SIG-M5 treated with dmso at 0.1 percent for 504 hours (cell line): Measurements from ENCODE around the gene CAMK2A.
A peak's percentile ranks its signal among the peaks of the same experiment; 100 is the strongest.

Experiments used
- DNase-seq: peaks from one replicate; lab custom pipeline; 2025; ENCODE audit not compliant: unreplicated experiment; lab: John Stamatoyannopoulos, UW

The CAMK2A gene

DNA sequence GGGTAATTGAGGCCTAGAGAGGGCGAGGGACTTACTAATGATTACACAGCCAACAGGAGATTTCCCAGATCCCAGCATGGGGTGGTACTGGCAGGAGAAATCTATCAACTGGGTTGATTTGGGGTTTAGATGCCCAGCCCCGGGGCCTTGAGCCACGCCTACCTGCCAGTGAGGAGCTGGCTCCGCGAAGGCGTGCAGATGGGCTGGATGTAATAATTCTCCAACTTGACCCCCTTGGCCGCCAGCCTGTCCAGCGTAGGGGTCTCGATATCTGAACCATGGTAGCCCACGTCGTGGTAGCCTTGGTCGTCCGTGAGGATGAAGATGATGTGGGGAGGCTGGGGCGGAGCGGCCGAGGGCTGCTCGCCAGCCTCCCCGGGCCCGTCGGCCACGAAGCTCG, 12.3 kb upstream of the CAMK2A start:
- no peak for DNase-seq

DNA sequence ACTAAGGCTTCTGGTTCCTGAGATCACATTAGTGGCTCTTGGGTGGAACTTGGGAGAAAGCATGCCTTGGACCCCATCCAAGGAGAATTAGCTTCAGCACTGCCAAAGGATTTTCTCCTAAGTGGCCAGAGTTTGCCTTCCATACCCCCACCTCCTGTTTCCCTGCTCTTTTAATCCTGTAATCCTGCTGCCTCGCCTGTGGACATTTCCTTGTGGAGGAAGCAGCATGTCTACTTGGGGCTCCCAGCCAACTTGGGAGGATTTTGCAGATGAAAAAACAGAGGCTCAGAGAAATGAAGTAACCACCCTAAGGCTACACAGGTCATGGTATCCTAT, 11.6 kb upstream of the CAMK2A start:
- no peak for DNase-seq

- DNase-seq, result no peak
Measured at GRCh38 chr5:150300496-150301169, 11.1 kb upstream of the CAMK2A start.

GRCh38 chr5:150299571-150300327, 10.2 kb upstream of the CAMK2A start:
- DNase-seq, result no peak

DNA sequence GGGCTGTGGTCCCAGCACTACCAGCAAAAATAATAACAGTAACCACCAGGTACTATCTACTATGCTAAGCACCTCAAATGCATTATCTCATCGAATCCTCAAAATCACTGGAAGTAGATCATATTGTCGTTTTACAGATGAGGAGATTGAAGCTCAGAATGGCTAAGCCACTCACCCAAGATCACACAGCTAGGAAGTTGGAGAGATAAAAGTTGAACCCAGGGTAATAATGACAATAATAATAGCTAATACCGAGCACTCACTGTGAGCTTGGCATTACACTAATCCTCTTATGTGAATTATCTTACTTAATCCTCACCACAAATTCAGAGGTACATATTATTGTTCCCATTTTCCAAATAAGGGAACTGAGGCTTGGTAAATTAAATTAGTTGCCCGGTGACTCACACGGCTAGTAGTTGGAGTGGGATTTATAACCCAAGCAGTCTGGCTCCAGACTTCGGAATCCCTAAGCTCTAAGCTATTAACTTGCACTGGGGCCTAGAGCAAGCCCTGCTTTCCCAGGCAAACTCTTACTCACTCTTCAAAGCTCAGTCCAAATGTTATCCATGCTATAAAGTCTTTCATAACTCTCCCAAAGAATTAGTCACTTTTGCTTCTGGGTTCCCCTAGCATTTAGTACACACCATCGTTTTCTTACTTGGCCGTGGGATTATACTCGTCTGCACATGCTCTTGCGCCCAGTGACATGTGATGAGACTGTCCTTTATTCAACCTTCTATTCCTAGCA, 9.3 kb upstream of the CAMK2A start:
- no peak for DNase-seq

DNA sequence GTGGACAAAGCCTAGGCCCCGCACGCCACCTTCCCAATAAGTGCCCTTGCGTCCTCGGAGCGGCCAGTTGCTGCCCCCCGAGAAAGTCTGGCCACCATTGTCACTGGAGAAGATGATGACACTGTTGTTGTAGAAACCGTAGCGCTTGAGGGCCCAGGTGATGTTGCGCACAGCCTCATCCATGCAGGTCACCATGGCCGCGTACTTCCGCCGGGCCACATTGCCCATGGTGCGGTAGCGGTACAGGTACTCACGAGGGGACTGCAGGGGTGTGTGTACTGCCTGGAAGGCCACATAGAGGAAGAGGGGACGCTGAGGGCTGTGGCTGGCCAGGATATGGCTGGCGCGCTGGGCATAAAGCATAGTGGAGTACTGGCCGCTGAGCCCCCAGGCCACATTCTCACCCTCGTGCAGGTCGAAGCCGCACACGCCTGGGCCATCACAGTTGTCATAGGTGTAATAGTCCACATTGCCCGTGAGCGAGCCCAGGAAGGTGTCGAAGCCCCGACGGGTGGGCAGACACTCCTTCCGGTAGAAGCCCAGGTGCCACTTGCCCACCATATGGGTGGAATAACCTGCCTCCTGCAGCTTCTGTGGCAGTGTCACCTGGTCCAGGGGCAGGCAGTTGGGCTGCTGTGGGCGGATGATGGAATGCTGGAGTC, 8.5 kb upstream of the CAMK2A start:
- no peak for DNase-seq

DNA sequence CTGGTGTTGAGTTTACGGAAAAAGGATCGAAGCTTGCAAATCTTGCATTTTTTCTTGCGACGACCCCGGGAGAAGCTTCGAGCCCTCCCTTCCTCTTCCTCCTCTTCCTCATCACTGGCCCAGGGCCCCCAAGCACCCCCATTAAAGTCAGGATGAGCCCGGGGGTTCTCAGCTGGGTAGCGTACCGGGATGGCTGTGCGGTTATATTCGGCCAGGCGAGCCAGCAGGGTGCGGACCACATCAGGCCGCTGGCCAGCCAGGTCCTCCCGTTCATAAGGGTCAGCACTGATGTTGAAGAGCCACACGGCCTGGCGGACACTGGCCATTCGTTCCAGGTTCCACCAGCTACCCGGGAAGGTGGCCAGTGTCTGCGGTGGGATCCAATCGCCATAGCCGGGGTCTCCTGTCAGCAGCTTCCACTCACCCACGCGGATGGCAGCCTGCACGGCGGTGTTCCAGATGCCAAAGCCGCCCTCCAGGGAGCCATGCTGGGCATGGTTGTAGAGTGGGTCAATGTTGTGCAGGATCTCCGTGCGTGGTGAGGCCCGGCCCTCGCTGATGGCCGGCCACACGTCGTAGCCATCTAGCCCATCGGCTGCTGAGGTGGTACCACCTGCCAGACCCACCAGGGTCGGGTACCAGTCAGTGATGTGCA, 7.8 kb upstream of the CAMK2A start:
- DNase-seq, result no peak

GRCh38 chr5:150296496-150296895, 6.9 kb upstream of the CAMK2A start:
- no peak for DNase-seq

- DNase-seq, result no peak
Measured at GRCh38 chr5:150295741-150296486, 6.3 kb upstream of the CAMK2A start.

GRCh38 chr5:150295172-150295634, 5.6 kb upstream of the CAMK2A start:
- DNase-seq, result no peak

DNA sequence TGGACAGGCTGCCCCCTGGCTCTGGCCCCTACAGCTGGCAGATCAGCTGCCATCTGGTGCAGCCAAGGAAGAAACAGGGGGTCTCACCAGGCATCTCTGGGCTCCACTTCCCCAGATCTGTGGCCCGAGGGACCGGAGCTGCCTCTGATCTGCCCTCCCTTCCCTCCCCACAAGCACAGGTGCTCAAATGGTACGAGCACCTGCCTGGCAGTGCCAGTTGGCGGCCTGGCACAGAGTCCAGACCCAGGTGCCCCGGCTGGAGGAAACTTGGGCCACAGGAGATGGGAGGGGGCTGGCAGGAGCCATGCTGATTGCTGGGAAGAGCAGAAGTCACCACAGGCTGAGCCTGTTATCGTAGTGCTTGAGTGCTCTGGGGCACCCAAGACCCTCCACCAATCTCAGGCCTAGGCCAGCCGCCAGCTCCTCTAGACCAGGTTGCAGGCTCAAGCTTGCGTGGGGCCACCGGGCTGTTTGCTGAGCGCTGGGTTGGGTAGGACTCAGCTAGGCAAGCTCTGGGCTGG, 5.0 kb upstream of the CAMK2A start:
- DNase-seq, result no peak

DNA sequence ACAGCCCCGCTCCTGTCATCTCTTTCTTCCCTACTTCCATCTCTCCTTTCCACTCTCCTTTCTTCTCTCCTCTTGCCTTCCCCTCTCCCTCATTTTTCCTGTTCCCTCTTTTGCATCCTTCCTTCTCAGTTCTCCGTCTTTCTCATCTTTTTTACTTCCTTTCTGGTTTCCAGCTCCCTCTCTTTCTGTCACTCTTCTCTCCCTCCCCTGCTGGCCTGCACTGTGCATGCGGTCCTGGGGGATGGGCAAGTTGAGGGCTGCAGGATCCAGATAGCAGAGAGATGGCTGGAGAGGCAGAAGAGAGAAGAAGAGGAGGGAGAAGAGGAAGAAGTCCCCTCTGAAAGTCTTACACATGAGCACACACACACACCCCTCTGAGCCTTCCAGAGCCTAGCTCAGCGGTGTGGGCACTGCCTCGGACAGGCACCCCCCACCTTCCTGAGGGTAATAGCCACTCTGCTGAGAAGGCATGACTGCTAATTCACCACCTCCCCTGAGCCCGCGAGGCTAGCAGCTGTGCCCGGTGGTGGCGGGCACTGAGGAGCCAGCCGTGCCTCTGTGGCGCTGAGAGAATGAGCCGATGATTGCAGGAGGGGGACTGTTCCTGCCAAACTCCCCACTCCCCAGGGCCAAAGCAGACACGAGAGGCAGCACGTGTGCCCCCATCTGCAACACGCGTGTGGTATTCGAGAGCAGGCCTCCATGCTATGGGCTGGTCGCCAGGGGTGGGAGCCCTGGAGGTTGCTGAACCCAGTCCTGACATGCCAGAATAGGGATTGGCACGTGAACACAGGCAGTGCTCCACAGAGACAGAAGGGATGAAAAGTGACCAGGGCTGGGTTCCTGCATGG, 3.7 kb upstream of the CAMK2A start:
- no peak for DNase-seq

- no peak for DNase-seq
Measured at GRCh38 chr5:150291388-150292385, 2.1 kb upstream of the CAMK2A start.

- no peak for DNase-seq
Measured at GRCh38 chr5:150288791-150289190, 782 bp downstream of the CAMK2A start.

DNA sequence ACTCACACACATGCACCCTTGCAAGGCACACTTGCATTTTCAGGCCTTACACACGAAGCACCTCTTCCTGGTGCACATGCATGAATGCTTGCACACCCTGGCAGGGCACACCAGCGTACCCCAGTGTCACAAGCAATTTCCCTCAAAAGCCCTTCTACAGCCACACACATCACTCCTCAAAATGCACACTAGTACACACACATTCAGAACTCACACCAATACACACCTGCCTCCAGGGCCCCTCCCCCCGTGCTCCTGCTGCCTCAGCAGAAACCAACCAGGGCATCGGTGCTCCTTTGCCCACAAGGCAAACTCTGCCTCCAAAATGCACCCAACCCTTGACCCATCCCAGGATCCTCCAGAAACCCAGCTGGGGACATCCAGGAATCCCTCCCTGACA, 1.2 kb downstream of the CAMK2A start:
- no peak for DNase-seq

- DNase-seq, result peak; percentile 39
Measured at GRCh38 chr5:150286820-150287219, 2.8 kb downstream of the CAMK2A start.

- DNase-seq, result no peak
Measured at GRCh38 chr5:150285114-150285513, 4.5 kb downstream of the CAMK2A start.

- no peak for DNase-seq
Measured at GRCh38 chr5:150284311-150284710, 5.3 kb downstream of the CAMK2A start.
